Colon (tissue), 2 donors: ENCODE measurements around the gene RABGAP1.

Experiments used
- FAIRE-seq: peaks from 2 replicates; lab custom pipeline; 2012; peaks lifted over from hg19 to GRCh38; lab: Jason Lieb, UNC
- donor health status: control.
- donor health status: control.

Gene RABGAP1

DNA sequence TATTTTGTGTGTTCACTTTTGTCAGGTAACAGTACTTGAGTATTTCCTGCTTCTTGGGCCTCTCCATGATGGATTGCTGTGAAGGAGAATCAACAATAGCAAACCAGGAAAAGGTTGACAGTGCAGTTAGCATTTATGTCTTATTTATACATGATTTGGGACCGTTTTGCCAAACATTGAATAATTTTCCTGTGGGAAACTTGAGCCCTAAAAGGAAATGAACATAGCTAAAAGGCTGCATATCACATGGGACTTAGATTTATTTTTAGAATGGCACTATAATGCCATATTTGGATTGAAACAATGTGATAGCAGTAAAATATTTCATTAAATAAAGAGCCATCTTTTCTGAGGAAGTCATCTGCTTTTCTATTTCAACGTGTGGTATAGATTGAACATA, 107.9 kb downstream of the RABGAP1 start:
- no peak for FAIRE-seq

DNA sequence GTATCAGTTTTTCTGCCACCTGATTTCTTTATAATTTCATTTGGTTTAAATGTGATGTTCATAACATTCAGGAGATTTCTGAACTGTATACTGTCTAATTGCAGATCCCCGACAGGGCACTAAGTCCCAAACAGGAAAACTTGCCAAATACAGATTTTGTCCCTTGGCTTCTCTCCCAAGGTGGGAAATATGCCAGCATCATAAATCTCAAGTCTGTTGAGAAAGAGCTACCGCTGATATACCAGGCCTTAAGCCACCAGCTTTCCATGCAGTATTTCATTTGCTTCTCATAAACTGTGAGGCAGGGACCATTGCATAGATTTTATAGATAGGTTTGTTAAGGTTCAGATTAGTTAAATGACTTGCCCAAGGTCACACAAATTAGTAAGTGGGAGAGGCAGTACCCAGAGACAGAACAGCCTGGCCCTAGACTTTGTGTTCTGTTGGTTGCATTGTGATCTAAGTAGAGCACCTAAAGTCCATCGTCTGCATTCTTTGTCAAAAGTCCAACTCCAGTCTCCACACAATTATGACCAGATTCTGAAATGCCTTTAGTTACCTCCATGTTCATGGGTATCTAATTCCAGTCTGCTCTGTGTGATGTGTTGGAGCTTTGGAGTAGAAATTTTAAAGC, 108.9 kb downstream of the RABGAP1 start:
- no peak for FAIRE-seq

DNA sequence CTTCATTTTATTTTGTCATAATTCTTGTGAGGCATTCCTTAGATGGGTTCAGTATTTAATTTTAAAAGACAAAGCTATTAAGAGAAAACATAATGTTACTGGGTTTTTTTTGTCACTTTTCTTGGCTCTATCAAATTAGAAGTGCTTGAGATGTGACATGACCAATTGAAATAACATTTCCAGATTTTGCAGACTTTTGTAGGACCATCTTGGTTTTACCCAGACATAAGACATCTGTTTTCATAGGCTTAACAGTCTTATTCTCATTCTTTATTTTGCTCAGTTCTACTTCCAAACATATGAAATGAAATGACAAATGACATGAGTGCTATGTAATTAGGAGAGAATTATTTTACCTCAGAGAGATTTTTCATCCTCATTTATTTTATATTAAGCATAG, 112.2 kb downstream of the RABGAP1 start:
- no peak for FAIRE-seq

DNA sequence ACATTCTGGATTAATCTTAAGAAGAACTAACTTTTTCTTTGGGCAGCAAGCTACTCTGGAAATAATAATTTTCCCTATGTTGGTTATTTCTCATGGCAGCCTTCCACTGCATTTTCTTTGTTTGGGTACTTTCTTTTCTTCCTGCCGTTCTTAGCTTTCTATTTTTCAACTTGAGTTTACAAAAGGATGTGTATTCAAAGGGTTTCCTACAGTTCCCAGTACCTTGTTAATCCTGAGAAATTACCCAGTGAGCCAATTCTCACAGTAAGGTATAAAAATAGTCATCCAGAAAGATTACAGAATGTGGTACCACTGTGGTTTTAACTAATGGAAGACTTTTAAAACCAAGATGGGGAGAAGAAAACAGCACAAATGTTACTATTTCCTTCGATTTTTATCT, 112.9 kb downstream of the RABGAP1 start:
- FAIRE-seq, result no peak

DNA sequence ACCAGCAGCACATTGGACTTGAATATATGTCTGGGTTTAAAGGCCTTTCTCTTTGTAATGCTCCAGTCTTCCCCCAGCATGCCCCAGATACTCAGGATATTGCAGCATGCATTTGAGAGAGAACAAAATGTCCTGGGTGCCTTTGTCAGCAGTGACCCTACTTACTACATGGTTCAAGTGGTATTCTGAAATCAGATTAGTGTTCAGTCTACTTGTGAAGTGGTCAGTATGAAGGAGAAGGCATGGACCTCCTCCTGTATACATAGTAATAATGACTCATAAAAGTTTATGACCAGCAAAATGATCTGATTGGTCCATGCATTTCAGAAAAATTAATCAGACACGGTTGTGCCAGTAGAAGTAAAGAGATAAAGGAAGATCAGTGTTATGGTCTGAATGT, 118.0 kb downstream of the RABGAP1 start:
- FAIRE-seq, result no peak

DNA sequence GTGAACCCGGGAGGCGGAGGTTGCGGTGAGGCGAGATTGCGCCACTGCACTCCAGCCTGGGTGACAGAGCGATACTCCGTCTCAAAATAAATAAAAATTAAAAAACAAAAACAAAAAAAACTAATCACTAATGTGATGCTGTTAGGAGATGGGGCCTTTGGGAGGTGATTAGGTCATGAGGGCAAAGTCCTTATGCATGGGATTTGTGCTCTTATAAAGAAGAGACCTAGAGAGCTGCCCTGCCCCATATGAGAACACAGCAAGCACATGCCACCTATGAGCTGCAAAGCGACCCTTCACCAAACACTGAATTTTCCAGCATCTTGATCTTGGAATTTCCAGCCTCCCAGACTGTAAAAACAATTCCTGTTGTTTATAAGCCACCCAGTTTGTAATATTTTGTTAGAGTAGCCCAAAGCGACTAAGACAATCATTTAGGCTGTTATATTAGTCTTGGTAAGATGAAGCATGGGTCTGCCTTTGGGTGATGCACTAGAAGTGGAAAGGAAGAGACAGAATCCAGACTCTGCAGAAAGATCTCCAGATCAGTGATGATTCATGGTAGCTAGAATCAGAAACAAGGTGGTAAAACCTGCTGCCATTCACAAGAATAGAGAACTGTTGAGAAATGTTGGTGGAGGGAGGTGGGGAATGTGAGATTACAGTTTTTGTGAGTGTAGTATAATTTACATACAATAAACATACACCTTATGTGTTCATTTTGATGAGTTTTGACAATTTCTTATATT, 118.8 kb downstream of the RABGAP1 start:
- no peak for FAIRE-seq

DNA sequence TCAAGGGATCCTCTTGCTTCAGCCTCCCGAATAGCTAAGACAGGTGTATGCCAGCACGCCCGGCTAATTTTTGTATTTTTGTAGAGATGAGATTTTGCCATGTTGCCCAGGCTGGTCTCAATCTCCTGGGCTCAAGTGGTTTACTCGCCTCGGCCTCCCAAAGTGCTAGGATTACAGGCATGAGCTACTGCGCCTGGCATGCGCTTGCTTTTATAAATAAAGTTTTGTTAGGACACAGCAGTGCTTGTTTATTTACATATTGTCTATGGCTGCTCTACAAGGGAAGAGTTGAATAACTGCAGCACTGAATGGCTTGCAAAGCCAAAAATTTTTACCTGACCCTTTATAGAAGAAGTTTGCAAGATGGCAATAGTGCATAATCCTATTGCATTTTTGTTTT, 120.4 kb downstream of the RABGAP1 start:
- FAIRE-seq, result no peak

DNA sequence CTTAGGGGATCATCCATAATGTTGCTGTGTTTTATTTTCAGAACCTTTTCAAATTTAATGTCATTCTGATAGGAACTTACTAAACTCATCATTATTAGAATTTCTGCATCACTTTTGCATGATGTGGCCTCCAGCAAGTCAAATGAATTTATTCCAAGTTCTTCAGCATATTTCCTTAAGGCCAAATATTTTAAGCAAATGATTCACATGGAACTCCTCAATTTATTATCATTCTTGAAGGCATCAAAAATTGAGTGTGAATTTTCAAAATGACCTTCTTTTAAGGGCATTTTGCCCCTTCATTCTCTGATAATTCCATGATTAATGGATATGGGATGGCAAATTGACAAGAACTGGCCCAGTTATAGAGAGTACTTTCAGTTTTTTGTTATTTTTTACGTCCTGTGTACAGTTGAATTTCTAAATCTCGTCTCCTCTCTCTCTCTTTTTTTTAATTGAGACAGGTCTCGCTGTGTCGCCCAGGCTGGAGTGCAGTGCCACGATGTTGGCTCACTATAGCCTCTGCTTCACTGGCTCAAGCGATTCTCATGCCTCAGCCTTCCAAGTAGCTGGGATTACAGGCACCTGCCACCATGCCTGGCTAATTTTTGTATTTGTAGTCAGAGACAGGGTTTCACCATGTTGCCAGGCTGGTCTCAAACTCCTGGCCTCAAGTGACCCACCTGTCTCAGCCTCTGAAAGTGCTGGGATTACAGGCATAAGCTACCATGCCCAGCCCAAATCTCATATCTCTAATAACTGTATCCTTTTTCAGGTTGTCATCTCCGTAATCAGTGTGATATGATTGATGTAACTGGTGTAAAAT, 121.7 kb downstream of the RABGAP1 start:
- FAIRE-seq, result no peak

DNA sequence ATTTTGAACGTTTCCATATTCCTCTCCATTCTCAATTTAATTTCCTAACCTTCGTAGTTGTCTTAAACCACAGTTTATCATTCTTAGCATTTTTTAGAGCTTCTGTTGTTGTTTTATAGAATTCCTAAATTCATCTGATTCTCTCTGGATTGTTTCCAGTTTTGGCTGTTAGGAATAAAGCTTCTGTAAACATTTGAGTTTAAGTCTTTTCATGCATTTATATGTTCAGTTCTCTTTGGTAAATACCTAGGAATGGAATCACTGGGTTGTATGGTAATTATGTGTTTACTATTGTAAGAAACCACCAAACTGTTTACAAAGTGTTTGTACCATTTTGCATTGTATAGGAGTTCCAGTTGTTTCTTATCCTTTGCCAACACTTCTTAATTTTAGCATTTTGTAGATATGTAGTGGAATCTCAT, 122.4 kb downstream of the RABGAP1 start:
- FAIRE-seq, result no peak

DNA sequence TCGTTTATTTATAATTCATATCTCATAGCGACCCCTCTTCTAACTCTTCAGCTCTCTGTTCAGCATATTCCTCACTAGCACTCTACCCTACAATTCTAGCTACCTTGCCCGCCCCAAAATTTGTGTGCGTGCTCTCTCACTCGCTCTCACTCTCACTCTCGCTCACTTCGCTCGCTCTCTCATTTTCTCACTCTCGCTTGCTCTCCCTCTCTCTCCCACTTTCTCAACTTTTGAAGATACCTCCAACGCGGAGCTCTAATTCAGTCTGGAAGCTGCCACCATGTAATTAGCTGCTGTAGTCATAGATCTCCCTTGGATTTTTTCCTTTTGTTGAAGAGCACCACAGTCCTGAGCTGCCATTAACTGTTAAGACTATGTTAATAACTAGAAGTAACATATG, 123.1 kb downstream of the RABGAP1 start:
- no peak for FAIRE-seq

DNA sequence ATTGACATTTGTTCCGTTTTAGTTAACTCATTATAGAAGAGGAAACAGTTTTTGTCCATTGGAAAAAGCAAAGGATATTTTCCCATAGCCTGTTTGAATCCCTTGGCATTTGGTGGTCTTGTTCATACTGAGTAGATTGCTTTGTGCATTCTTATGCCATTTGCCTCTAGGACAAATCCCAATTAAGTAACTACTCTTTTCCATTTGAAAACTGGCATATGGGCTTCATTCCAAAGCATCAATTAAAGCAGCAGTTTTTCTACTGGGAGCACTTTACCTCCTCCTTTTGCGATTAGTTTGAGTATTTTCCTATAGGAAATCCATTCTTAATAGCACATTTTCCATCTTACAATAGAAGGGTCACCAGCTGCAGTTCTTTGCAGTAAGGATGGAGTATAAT, 123.9 kb downstream of the RABGAP1 start:
- no peak for FAIRE-seq

DNA sequence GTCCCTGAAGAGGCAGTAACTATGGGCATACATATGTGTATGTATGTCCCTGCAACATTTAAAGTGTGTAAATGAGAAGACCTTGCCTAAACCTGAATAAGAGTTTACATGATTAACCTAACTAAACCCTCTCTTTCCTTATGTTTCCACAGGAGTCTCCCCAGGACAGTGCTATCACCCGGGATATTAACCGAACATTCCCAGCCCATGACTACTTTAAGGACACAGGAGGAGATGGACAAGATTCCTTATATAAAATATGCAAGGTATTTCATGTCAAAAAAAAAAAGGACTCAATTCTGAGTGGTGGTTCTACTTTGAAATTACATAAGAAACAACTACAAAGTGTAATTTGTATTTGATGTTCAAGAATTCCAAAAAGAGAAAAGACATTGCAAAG, 124.4 kb downstream of the RABGAP1 start:
- no peak for FAIRE-seq

DNA sequence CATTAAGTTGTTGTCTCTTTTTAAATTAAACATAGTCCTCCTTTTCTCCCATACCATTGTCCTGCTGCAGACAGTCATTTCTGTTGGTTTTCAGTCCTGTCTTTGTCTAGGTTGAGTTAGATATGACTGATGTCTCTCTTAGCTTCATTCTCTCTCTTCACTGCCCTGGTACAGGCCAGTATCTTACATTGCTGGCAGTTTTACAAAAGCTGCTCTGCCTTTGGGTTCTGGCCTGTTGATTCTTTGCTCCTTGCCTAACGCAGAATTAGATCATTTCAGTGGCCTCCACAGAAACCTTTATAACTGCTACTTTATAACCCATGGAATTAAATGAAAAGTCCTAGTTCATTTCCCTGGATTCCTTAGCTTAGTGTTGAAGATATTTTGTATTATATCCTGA, 126.3 kb downstream of the RABGAP1 start:
- no peak for FAIRE-seq

DNA sequence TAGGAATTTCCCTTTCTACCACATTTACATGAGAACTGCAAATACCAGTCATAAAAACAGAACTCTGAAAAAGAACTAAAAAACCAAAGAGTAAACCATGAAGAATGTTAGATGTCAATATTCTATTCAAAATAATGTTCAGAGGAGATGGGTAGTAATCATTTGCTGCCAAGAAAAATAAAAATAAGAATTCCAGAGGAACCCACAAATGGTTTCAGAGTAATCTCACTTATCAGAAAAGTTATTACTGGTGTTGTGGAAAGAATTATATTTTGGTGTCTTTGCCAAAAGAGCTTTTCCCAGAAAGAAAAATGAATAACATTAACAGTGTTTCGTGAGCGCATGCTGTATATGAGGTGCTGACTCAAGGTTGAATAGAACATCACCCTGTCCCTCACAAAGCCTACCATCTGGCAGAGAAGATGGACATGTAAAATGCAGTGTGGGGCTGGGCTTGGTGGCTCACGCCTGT, 128.2 kb downstream of the RABGAP1 start:
- FAIRE-seq, result no peak

DNA sequence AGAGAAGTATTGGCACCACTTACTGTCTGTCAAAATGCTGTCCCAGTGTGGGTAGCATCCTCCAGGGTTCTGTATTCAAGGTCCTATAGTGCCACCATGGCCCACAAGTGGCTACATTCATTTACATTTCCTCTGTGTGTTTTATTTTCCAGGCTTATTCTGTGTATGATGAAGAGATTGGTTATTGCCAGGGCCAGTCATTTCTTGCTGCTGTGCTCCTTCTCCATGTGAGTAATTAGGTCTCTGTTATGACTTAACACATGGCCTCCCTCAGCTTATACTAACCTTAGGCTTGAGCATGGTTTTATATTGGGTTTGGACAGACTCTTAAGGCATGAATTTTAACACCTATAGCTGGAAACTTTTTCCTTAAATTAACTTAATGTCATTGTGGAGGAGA, 129.4 kb downstream of the RABGAP1 start:
- FAIRE-seq, result no peak

DNA sequence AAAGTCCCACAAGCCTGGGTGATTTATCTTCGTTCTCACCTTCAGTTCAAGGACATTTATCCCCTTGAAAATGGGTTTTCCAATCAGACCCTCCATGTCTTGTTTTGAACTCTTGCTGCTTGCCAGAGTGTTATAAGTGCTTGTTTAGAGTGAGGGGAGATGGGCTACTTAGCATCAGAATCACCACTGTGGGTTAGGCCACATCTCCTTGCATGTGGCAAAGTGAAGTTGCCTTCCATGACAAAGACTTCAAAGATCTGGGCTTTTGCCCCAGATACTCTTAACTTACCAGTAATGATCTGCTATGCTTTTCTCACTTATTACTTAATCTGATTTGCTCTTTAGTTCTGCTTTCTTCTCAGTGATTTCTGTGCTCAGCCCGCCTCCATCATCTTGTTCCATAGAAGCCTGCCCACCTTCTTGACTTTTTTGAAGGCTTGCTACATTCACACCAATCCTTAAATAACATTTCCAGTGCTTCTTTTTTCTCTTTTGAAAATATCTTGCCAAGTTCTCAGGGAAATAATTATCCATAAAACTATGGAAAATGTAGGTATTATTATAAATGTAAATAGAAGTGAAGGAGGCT, 131.7 kb downstream of the RABGAP1 start:
- FAIRE-seq, result no peak

DNA sequence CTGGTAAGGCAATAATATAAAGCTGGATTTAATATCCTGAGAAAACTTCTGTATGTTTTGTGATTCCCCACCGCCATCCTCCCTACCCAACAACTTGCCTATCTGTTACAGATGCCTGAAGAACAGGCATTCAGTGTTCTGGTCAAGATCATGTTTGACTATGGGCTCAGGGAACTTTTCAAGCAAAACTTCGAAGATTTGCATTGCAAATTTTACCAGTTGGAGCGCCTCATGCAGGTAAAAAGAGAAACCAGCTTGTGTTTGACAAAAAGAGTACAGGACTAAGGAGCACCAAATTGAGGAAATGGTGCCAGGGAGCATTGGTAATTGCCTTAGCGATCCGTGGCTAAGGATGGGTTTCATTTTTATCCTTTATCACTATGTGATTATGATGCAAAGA, 132.6 kb downstream of the RABGAP1 start:
- no peak for FAIRE-seq

DNA sequence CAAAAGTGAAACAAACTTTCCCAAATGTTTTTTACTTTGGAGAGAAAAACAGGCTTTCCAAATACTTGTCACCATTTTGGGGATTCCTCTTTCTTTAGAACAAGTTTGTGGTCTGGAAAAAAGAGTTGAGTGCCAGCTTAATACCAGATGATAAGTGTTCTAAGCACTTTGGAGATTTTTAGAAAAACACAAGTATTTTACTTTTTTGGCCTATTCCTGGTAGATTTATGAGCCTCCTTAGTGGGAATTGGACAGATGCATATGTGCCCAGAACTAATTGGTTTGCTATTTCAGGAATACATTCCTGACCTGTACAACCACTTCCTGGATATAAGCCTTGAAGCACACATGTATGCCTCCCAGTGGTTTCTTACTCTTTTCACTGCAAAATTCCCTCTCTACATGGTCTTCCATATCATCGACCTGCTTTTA, 133.2 kb downstream of the RABGAP1 start:
- no peak for FAIRE-seq

DNA sequence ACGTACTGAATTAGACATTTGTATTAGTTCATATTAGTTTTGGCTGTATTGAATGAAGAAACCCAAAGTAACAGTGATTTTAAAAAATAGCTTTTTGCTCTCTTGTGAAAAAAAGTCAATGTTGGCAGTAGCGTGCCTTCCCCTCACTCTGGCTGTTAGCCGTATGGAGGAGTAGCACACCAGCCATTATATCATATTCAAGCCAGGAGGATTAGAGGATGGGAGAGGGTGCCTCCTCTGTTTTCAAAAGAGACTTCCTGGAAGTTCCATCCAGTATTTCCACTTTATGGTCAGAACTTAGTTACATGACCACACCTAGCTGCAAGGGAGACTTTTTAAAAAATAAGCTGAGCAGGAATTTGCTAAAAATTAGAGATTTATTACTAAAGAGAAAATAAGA, 133.8 kb downstream of the RABGAP1 start:
- no peak for FAIRE-seq

DNA sequence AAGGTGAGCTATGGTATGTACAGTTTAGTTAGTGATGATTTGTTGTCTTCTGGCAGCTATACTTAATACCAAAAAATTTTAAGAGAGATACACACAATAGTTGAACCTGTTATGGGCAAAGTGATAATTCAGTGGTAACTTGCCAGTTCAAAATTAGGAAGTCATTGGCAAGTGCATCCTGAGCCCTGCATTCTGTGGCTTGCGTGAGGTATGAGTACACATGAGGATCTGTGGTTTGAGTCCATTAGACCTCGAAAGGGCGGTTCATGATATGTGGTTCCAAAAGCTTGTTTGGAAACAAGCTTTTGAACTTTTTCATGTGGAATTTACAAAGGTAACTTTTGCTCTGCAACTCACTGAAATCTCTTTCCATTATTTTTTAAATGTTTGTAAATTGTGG, 139.6 kb downstream of the RABGAP1 start:
- no peak for FAIRE-seq

DNA sequence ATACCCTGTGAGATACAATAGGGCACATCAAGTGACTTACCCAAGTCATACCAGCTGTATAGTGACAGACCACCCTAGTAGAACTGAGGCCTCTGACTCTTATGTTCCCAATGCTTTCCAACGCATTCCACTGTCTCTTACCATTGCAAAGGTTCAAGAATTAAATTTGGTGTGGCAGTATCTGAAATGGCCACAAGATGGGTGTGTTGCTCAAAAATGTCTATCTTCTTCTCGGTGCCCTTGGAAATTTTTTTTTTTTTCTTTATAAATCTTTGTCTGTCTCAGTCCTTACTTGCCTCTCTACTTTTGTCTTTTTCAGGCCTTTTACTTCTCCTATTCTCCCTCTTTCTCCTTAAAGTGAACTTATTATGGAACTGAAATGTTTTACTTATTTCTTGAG, 141.0 kb downstream of the RABGAP1 start:
- no peak for FAIRE-seq

DNA sequence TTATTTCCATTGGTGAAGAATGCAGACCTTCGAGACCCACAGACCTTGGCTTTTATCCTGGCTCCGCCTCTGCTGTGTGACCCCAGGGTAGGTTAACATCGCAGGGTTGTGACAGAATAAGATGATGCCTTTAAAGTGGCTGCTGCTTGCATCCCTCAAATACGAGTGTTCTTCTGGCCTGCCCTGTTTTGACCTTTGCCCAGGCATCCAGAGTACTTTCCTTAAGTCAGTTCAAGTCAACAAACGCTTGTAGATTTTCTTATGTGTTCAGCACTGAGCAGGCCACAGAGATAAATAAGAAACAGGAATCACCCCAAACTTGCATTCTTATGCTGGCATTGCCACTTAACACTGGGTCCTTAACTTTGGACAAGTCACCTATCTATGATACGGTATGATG, 142.9 kb downstream of the RABGAP1 start:
- FAIRE-seq, result no peak

DNA sequence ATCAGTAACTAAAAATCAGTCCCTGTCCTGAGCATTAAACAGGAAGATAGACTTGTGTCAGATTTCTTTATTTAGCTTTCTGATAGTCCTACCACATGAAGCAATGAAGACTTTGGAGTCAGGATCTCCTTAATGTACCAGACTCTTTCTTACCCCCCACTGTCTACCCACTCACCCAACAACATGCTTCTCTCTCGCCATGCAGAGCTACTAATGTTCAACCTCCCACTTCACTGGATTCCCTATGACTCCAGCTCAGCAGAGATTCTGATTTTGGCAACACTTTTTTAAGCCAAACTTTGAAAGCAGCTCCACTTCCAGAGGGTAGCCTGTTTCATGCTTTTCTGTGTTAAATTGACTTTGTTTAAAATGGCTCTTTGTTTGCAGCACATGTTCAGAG, 143.4 kb downstream of the RABGAP1 start:
- no peak for FAIRE-seq
